K562 (cell line): ENCODE measurements around the gene FRK. TPM values are rescaled to one million over a fixed set of nuclear protein-coding genes. Genes with fewer than 3 reads are reported as not detected.
A peak's percentile ranks its signal among the peaks of the same experiment; 100 is the strongest.

ENCODE experiments used
- CEBPG ChIP-seq, 3 experiments: fragments of 200-800 bp in 1 of 3; sonication (Bioruptor generic) in 1 of 3; sonication (generic) in 1 of 3; formaldehyde crosslinking in 1 of 3; IDR thresholded peaks in 2 of 3; conservative IDR thresholded peaks in 1 of 3; 2 replicates each; pipeline versions ENCODE4 v1.6.1 to v1.8.0; 2016 to 2022; ENCODE audit warnings: missing compliant biosample characterization in 2 of 3, missing genetic modification characterization in 2 of 3, mild to moderate bottlenecking in 1 of 3, missing genetic modification reagents in 1 of 3
- CHD4 ChIP-seq: fragments of 200-600 bp; sonication (generic); IDR thresholded peaks from 3 replicates; pipeline ENCODE4 v1.6.1; 2012; ENCODE audit warnings: low read depth, mild to moderate bottlenecking, mixed read lengths, low read length, inconsistent platforms; ENCODE audit not compliant: insufficient read depth, insufficient replicate concordance, poor library complexity, severe bottlenecking
- DIDO1 ChIP-seq: fragments of 450-650 bp; IDR thresholded peaks from 2 replicates; pipeline ENCODE4 v1.6.1; 2016; ENCODE audit warnings: low read depth, missing biosample characterization, missing genetic modification characterization
- EP300 ChIP-seq: IDR thresholded peaks from 2 replicates; pipeline ENCODE4 v1.6.1; 2012; ENCODE audit warnings: low read length, improper control_type of control experiment
- FOXP1 ChIP-seq: sonication (generic); formaldehyde crosslinking; IDR thresholded peaks from 2 replicates; pipeline ENCODE4 v1.8.0; 2022; ENCODE audit warnings: mild to moderate bottlenecking, missing genetic modification reagents
- GABPB1 ChIP-seq: sonication (generic); formaldehyde crosslinking; IDR thresholded peaks from 2 replicates; pipeline ENCODE4 v1.8.0; 2022; ENCODE audit warnings: mild to moderate bottlenecking, missing genetic modification reagents
- HLTF ChIP-seq: fragments of 450-650 bp; IDR thresholded peaks from 2 replicates; pipeline ENCODE4 v1.6.1; 2016
- KLF16 ChIP-seq: IDR thresholded peaks from 2 replicates; pipeline ENCODE4 v1.6.1; 2016; ENCODE audit warnings: antibody characterized with exemption
- MEF2D ChIP-seq: conservative IDR thresholded peaks from 2 replicates; pipeline ENCODE4 v1.6.1; 2016; ENCODE audit warnings: low read depth, missing genetic modification characterization, missing compliant biosample characterization
- MEIS2 ChIP-seq: fragments of 450-650 bp; IDR thresholded peaks from 2 replicates; pipeline ENCODE4 v1.6.1; 2014; ENCODE audit warnings: mild to moderate bottlenecking; ENCODE audit not compliant: partially characterized antibody
- NR3C1 ChIP-seq: sonication (generic); formaldehyde crosslinking; IDR thresholded peaks from 2 replicates; pipeline ENCODE4 v1.8.1; 2022; ENCODE audit warnings: missing genetic modification reagents
- NRF1 ChIP-seq, 2 experiments: fragments of 450-650 bp; IDR thresholded peaks in 1 of 2; conservative IDR thresholded peaks in 1 of 2; 2 replicates each; pipeline ENCODE4 v1.6.1; 2014; ENCODE audit warnings: mild to moderate bottlenecking in 2 of 2
- NUFIP1 ChIP-seq: fragments of 450-650 bp; IDR thresholded peaks from 2 replicates; pipeline ENCODE4 v1.6.1; 2018; ENCODE audit not compliant: partially characterized antibody
- RAD21 ChIP-seq, 2 experiments: fragments of 250-450 bp in 1 of 2; fragments of 450-650 bp in 1 of 2; sonication (Bioruptor Pico) in 1 of 2; formaldehyde crosslinking in 1 of 2; IDR thresholded peaks in 1 of 2; conservative IDR thresholded peaks in 1 of 2; 2 replicates each; pipeline versions ENCODE4 v1.4.0 to v1.8.0; 2020 to 2022; ENCODE audit warnings: mild to moderate bottlenecking in 2 of 2, moderate library complexity in 1 of 2
- SMARCE1 ChIP-seq: fragments of 450-650 bp; IDR thresholded peaks from 2 replicates; pipeline ENCODE4 v1.7.1; 2016; ENCODE audit warnings: mild to moderate bottlenecking
- TFAM ChIP-seq: fragments of 250-450 bp; sonication (Bioruptor Pico); conservative IDR thresholded peaks from 2 replicates; pipeline ENCODE4 v1.5.0; 2021; ENCODE audit warnings: mild to moderate bottlenecking, moderate library complexity
- XRCC5 ChIP-seq: fragments of 200-400 bp; formaldehyde crosslinking; IDR thresholded peaks from 2 replicates; pipeline ENCODE4 v1.6.1; 2017; ENCODE audit warnings: low read depth, mild to moderate bottlenecking, low read length
- ZNF184 ChIP-seq: sonication (generic); formaldehyde crosslinking; IDR thresholded peaks from 2 replicates; pipeline ENCODE4 v1.5.0; 2020; ENCODE audit warnings: missing genetic modification reagents
- ZNF583 ChIP-seq: fragments of 250-450 bp; sonication (Bioruptor Pico); IDR thresholded peaks from 2 replicates; pipeline ENCODE4 v1.4.0; 2020
- polyA plus RNA-seq, 8 experiments: library from polyadenylated mRNA; depleted of rRNA in 4 of 8; stranded (reverse) in 5 of 8; unstranded in 3 of 8; fragments of >200 nt; fragmentation: Nextera tagmentation in 2 of 8; fragmentation: Illumina TruSeq in 1 of 8; extraction: Ambion mirVana in 2 of 8; extraction: Trizol in 1 of 8; gene quantifications; 2 replicates each; pipeline versions ENCODE4 v1.2.1 to v1.2.3, GENCODE V29; 2011 to 2014; ENCODE audit warnings: inconsistent platforms in 1 of 8, missing spikeins in 1 of 8
- total RNA-seq, 7 experiments: library from RNA; depleted of rRNA in 6 of 7; stranded (reverse); fragments of >200 nt in 6 of 7; fragmentation: Illumina TruSeq in 2 of 7; extraction: Trizol in 2 of 7; gene quantifications; 2 replicates each; pipeline versions ENCODE4 v1.2.1 to v1.2.3, GENCODE V29; 2011 to 2021; ENCODE audit warnings: low replicate concordance in 1 of 7
- TF ChIP-seq, protein P1 (sequence below): IDR thresholded peaks from 2 replicates; pipeline ENCODE4 v1.6.1; 2012; ENCODE audit warnings: low read depth, low read length, improper control_type of control experiment, borderline replicate concordance
- TF ChIP-seq, protein P2 (sequence below): conservative IDR thresholded peaks from 2 replicates; pipeline ENCODE4 v1.6.1; 2011; ENCODE audit warnings: low read depth, mild to moderate bottlenecking, low read length; ENCODE audit not compliant: control insufficient read depth
- TF ChIP-seq, protein P3 (sequence below), 2 experiments: fragments of 450-650 bp in 1 of 2; sonication (generic) in 1 of 2; formaldehyde crosslinking in 1 of 2; IDR thresholded peaks in 1 of 2; conservative IDR thresholded peaks in 1 of 2; 2 replicates each; pipeline versions ENCODE4 v1.6.1 to v1.8.1; 2016 to 2023; ENCODE audit warnings: mild to moderate bottlenecking in 2 of 2, moderate library complexity in 2 of 2, inconsistent platforms in 1 of 2, missing genetic modification reagents in 1 of 2
- TF ChIP-seq, protein P4 (sequence below), 2 experiments: fragments of 450-650 bp; conservative IDR thresholded peaks; 2 replicates each; pipeline ENCODE4 v1.6.1; 2017; ENCODE audit warnings: mild to moderate bottlenecking in 2 of 2, moderate library complexity in 2 of 2

The FRK gene
- total and polyA plus RNA-seq, 9 of the 15 experiments (the other 6 are each of a cell fraction or from before 2014, with no cell fraction given) = 0.01 to 0.29 (median 0.09) TPM

DNA sequence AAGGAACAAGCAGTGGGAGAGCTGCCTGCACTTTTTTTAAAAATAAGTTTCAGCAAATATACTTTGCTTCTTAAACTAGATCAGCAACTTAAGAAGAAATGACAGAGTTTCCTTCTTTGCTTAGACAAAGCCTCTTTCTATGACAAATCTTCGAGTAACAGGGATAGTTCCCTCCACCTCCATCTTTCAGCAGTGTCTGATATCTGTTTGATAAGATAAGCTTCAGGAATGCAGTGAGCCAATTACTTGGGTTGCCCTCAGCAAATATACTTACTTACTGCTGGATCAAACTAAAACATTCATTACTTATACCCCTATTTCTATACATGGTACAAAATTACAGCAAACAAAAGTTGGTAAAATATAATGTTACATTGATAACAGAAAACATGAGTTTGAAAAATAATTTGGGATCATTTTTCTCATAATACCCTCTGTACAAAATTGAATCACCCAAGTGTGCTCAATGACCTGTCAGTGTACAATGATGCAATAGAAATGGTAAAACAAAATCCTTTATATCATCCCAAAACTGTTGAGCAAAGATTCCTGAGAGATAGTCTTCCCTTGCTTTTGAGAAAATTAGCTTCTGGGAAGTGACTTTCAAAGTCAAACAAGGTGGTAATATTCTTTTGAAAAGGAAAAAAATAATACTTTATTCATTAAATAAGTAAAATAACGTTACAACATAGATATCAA lies 24.5 kb downstream of the FRK start (continued):
- TF ChIP-seq CHD4 = no peak
- no peak for TF ChIP-seq GABPB1 (CRISPR knock-in tag)
- TF ChIP-seq, protein P1, sequence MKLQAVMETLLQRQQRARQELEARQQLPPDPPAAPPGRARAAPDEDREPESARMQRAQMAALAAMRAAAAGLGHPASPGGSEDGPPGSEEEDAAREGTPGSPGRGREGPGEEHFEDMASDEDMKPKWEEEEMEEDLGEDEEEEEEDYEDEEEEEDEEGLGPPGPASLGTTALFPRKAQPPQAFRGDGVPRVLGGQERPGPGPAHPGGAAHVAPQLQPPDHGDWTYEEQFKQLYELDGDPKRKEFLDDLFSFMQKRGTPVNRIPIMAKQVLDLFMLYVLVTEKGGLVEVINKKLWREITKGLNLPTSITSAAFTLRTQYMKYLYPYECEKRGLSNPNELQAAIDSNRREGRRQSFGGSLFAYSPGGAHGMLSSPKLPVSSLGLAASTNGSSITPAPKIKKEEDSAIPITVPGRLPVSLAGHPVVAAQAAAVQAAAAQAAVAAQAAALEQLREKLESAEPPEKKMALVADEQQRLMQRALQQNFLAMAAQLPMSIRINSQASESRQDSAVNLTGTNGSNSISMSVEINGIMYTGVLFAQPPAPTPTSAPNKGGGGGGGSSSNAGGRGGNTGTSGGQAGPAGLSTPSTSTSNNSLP = no peak
- TF ChIP-seq CEBPG (CRISPR knock-in tag; IDR thresholded peaks at IDR 0.05) = no peak
- peak; percentile 7 to 67; a peak in 2 of 4 replicates for TF ChIP-seq CEBPG (tag; conservative IDR thresholded peaks at IDR 0.05 in 1 of 2, IDR thresholded peaks at IDR 0.05 in 1 of 2)
- TF ChIP-seq, protein P2, sequence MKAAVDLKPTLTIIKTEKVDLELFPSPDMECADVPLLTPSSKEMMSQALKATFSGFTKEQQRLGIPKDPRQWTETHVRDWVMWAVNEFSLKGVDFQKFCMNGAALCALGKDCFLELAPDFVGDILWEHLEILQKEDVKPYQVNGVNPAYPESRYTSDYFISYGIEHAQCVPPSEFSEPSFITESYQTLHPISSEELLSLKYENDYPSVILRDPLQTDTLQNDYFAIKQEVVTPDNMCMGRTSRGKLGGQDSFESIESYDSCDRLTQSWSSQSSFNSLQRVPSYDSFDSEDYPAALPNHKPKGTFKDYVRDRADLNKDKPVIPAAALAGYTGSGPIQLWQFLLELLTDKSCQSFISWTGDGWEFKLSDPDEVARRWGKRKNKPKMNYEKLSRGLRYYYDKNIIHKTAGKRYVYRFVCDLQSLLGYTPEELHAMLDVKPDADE = no peak
- TF ChIP-seq NUFIP1 = no peak
- TF ChIP-seq ZNF583 = no peak
- TF ChIP-seq XRCC5 = no peak
- peak; percentile 80 for TF ChIP-seq MEIS2
- TF ChIP-seq, protein P3, sequence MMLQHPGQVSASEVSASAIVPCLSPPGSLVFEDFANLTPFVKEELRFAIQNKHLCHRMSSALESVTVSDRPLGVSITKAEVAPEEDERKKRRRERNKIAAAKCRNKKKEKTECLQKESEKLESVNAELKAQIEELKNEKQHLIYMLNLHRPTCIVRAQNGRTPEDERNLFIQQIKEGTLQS (IDR thresholded peaks at IDR 0.05) = peak; percentile 74
- TF ChIP-seq, protein P3 (CRISPR knock-in tag; conservative IDR thresholded peaks at IDR 0.05) = no peak
- TF ChIP-seq NRF1 (conservative IDR thresholded peaks at IDR 0.05 in 1 of 2, IDR thresholded peaks at IDR 0.05 in 1 of 2) = no peak
- TF ChIP-seq EP300 = peak; percentile 25
- TF ChIP-seq DIDO1 (tag) = no peak
- no peak for TF ChIP-seq RAD21 (CRISPR knock-in tag; conservative IDR thresholded peaks at IDR 0.05 in 1 of 2, IDR thresholded peaks at IDR 0.05 in 1 of 2)
- no peak for TF ChIP-seq MEF2D (tag)
- no peak for TF ChIP-seq NR3C1 (CRISPR knock-in tag)
- no peak for TF ChIP-seq ZNF184 (CRISPR knock-in tag)
- TF ChIP-seq KLF16 = peak; percentile 44; the same call in 1 of the 2 replicates
- no peak for TF ChIP-seq HLTF
- TF ChIP-seq FOXP1 (CRISPR knock-in tag) = no peak
- TF ChIP-seq, protein P4, sequence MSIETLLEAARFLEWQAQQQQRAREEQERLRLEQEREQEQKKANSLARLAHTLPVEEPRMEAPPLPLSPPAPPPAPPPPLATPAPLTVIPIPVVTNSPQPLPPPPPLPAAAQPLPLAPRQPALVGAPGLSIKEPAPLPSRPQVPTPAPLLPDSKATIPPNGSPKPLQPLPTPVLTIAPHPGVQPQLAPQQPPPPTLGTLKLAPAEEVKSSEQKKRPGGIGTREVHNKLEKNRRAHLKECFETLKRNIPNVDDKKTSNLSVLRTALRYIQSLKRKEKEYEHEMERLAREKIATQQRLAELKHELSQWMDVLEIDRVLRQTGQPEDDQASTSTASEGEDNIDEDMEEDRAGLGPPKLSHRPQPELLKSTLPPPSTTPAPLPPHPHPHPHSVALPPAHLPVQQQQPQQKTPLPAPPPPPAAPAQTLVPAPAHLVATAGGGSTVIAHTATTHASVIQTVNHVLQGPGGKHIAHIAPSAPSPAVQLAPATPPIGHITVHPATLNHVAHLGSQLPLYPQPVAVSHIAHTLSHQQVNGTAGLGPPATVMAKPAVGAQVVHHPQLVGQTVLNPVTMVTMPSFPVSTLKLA (conservative IDR thresholded peaks at IDR 0.05) = no peak
- TF ChIP-seq SMARCE1 = peak; percentile 24; the same call in 1 of the 2 replicates
- no peak for TF ChIP-seq TFAM (CRISPR knock-in tag)
